GM12892 (cell line): ENCODE data around the gene BHMT.

ENCODE experiments used
- DNase-seq: peaks from one replicate; pipeline ENCODE4 v3.0.0; 2011; ENCODE audit not compliant: insufficient read length
- FAIRE-seq: peaks from 2 replicates; lab custom pipeline; 2011; peaks lifted over from hg19 to GRCh38; lab: Jason Lieb, UNC
- POLR2A ChIP-seq: IDR thresholded peaks from 2 replicates; pipeline ENCODE4 v1.6.1; 2011; ENCODE audit warnings: low read depth, low read length, control low read depth
- POLR2AphosphoS5 ChIP-seq: IDR thresholded peaks from 2 replicates; pipeline ENCODE4 v1.6.1; 2011; ENCODE audit warnings: low read depth, low read length, control low read depth
- TAF1 ChIP-seq: IDR thresholded peaks from 2 replicates; pipeline ENCODE4 v1.6.1; 2011; ENCODE audit warnings: low read depth, mild to moderate bottlenecking, control low read depth, low read length, borderline replicate concordance

Gene BHMT

GRCh38 chr5:79122973-79123372 is 11.4 kb downstream of the BHMT start:
- no peak for DNase-seq
- TF ChIP-seq TAF1, result no peak
- TF ChIP-seq POLR2A, result no peak
- no peak for TF ChIP-seq POLR2AphosphoS5
- no peak for FAIRE-seq

GRCh38 chr5:79124607-79125006 is 13.0 kb downstream of the BHMT start:
- no peak for DNase-seq
- TF ChIP-seq POLR2A (no peak), POLR2AphosphoS5 (no peak), TAF1 (no peak)
- no peak for FAIRE-seq

GRCh38 chr5:79130781-79131180 is 19.2 kb downstream of the BHMT start:
- DNase-seq (no peak), FAIRE-seq (no peak)
- no peak for TF ChIP-seq POLR2AphosphoS5
- TF ChIP-seq TAF1, result no peak
- TF ChIP-seq POLR2A, result no peak

GRCh38 chr5:79133121-79133656 is 21.6 kb downstream of the BHMT start:
- FAIRE-seq (no peak), DNase-seq (no peak)
- TF ChIP-seq POLR2AphosphoS5 (no peak), POLR2A (no peak), TAF1 (no peak)

DNA sequence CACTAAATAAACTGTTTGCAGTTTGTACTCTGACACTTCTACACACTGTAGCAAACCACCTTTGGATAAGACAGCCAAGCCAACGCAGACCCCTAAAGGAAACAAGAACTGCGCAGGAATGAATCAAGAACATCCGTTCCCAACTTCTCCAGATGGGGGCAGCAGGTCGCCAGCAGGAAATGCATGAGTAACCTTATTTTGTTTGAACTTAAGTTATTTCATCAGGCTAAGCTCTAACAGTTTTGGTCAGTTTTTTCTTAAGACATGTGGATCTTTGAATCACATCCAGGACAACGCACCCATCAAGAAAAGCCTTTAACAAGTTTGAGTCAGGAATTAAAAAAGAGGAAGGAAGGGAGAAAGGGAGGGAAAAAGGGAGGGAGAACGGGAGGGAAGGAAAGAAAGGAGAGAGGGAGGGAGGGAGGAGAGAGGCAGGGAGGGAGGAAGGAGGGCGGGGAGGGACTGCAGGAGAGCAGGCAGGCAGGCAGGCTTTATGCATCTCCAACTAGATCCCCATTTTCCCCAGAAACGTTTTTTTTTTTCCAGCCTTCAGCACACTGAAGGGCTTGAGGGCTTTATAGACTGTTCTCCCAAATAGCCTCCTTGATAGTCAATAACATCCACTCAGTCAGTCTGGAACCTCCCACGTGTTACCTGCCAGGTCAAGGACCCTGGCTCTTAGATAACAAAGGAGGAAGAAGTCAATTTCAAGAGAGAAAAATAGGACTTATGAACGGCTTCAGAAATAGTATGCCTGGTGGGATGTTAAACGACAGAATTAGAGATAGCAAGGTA is 22.2 kb downstream of the BHMT start:
- TF ChIP-seq POLR2A (no peak), TAF1 (no peak), POLR2AphosphoS5 (no peak)
- peak; percentile 90 for FAIRE-seq

DNA sequence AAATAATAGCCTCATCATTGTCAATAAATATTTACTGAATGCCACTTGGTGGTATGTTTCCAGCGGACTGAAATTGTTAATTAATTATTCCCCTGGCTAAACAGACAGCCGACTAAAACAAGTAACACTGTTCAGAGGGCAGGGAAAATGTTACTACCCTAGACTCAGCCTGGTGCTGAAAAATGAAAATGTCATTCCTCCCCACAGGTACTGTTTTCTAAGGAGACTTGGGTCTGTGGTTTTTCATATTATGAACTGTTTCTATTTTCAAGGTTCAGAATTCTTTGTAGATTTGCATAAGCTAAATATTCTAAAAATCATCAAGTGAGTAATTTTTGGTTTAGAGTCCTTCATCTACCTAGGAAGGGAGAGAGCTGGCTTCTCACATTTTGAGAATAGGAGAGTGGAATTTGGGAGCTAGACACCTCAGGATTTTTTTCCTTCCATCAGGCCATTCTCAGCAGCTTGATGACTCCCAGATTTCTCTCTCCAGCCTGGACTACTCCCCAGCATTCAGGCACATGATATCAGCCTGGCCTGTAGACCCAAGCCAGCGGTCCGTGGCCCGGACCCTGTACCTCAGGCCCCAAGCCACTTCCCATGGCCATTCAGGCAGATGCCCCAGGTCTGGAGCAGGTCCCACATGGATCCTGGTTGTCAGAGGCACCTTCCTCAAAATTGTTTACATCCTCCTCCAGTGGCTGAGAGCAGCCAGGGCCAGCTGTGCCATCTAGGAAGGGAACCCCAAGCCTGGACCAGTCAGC is 24.4 kb downstream of the BHMT start:
- no peak for TF ChIP-seq POLR2A
- no peak for TF ChIP-seq POLR2AphosphoS5
- TF ChIP-seq TAF1, result no peak
- DNase-seq, result no peak
- FAIRE-seq, result peak; percentile 53

More for the DNA sequence above, 22.2 kb downstream of the BHMT start:
- no peak for DNase-seq

DNA sequence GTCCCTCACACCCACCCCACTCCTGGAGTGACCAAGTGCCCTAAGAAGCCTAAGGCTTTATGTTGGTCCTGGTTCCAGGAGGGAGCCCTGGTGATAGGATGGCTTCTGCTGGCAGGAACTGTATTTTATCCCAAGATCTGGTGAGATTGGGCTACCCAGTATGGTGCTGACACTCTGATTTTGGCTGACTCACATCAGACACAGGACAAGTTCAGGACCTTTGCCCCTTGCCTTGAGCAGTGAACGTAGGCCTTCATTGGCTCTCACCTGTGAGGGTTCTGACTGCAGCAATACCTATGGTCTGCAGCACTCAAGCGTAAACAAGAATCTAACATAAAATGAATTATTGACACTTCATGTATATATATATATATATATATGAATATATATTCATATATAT is 25.0 kb downstream of the BHMT start:
- FAIRE-seq, result no peak
- TF ChIP-seq POLR2AphosphoS5 (no peak), TAF1 (no peak), POLR2A (no peak)

DNA sequence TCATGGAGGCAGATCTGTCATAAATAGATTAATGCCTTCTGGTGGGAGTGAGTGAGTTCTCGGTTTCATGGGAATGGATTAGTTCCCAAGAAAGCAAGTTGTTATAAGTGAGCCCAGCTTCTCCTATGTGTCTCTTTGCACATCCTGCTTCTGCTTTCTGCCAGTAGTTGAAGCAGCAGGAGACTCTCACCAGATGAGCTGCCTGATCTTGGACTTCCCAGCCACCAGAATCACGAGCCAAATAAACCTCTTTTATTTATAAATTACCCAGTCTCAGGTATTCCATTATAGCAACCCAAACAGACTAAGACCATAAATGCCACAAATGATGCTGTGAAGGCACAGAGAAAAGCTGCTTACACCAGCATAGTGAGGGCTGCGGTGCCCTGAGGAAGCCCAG is 28.9 kb downstream of the BHMT start:
- DNase-seq, result no peak
- TF ChIP-seq POLR2A (no peak), POLR2AphosphoS5 (no peak), TAF1 (no peak)
- FAIRE-seq, result no peak

More for the DNA sequence above, 25.0 kb downstream of the BHMT start:
- DNase-seq, result no peak

DNA sequence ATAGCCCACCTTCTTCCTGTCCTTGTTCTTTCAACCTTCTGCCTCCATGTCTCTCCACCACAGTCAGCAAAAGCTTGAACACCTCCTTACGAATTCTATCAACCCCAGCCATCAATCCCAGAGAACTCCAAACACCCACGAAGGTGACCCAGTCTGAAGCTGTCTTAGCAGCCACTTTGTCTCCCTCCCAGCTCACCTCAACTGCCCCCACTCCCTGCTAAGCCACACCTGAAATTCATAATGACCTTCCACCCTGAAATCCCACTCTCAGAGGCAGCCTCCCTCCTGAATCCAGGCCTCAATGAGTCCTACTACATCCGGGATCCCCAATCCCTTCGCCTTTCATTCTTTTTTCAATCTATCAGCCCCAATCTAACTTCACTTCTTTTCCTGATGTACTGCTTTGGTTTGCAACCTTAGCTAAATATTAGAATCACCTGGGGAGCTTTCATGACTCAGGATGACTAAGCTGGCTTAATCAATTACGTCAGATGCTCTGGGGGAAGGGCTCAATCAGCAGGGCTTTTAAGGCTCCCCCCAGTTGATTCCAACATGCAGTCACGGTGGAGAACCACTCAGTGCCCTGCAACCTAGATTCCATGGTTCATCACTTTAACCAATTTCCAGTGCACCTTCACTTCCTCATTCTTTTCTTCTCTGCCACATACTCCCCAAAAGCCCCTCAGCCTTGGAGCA is 32.2 kb downstream of the BHMT start:
- DNase-seq, result no peak
- no peak for TF ChIP-seq POLR2AphosphoS5
- no peak for TF ChIP-seq POLR2A
- TF ChIP-seq TAF1, result no peak
- no peak for FAIRE-seq

DNA sequence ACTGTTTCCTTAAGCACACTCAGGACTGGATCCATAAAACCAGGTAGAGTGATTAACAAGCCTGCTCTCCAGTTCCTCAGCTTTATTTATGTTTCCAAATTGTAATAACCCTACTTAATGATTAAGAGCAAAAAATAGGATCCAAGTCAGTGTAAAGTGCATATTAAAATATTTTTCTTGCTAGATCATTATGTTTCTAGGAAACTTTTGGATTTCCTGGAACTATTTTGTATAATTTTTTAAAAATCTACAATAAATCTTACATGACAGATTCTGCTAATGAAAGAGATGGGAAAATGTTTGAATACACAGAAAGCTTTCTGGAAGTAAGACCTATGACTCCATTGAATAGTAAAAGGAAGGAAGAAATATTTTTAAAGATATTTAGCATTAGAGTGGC is 35.5 kb downstream of the BHMT start:
- TF ChIP-seq POLR2AphosphoS5, result no peak
- no peak for TF ChIP-seq TAF1
- no peak for TF ChIP-seq POLR2A
- FAIRE-seq (no peak), DNase-seq (no peak)

- TF ChIP-seq POLR2AphosphoS5, result no peak
- TF ChIP-seq TAF1, result no peak
- no peak for TF ChIP-seq POLR2A
- DNase-seq (no peak), FAIRE-seq (no peak)
Measured at GRCh38 chr5:79149433-79149832, 37.8 kb downstream of the BHMT start.
